GM23338 (cell line): ENCODE measurements around the gene VPS25. TPM values are rescaled to one million over a fixed set of nuclear protein-coding genes. Genes with fewer than 3 reads are reported as not detected.

Source experiments
- CREB1 ChIP-seq: fragments of 250-450 bp; sonication (Bioruptor Pico); IDR thresholded peaks from 2 replicates; pipeline ENCODE4 v1.5.0; 2020; ENCODE audit warnings: low read depth, mild to moderate bottlenecking, moderate library complexity
- EZH2 ChIP-seq: fragments of 200-600 bp; sonication (generic); IDR thresholded peaks from one replicate; pipeline ENCODE4 v1.8.0; 2017; ENCODE audit warnings: antibody characterized with exemption, mild to moderate bottlenecking, low read depth; ENCODE audit not compliant: unreplicated experiment
- EZH2phosphoT487 ChIP-seq: fragments of 200-600 bp; sonication (generic); IDR thresholded peaks from one replicate; pipeline ENCODE4 v1.8.1; 2018; ENCODE audit warnings: antibody characterized with exemption; ENCODE audit not compliant: unreplicated experiment
- POLR2AphosphoS5 ChIP-seq: IDR thresholded peaks from 2 replicates; pipeline ENCODE4 v1.6.1; 2016; ENCODE audit warnings: antibody characterized with exemption, low read depth
- REST ChIP-seq: IDR thresholded peaks from one replicate; pipeline ENCODE4 v1.6.1; 2018; ENCODE audit warnings: antibody characterized with exemption; ENCODE audit not compliant: unreplicated experiment
- STAT1 ChIP-seq: IDR thresholded peaks from one replicate; pipeline ENCODE4 v1.6.1; 2016; ENCODE audit warnings: antibody characterized with exemption; ENCODE audit not compliant: unreplicated experiment
- ZNF462 ChIP-seq: fragments of 250-450 bp; sonication (Bioruptor Pico); IDR thresholded peaks from 2 replicates; pipeline ENCODE4 v1.5.0; 2020; ENCODE audit warnings: mild to moderate bottlenecking, moderate library complexity
- polyA plus RNA-seq: library from polyadenylated mRNA; unstranded; fragments of >200 nt; fragmentation: Nextera tagmentation; extraction: Ambion mirVana; gene quantifications from 2 replicates; pipeline ENCODE4 v1.2.1, GENCODE V29; 2016
- total RNA-seq: library from RNA; depleted of rRNA; stranded (reverse); fragments of >200 nt; shearing (Covaris generic); gene quantifications from 2 replicates; pipeline ENCODE4 v1.2.3, GENCODE V29; 2014

Gene VPS25
- total and polyA plus RNA-seq, 2 experiments from 2014 or later = 105 to 110 TPM

GRCh38 chr17:42821176-42821575, 47.9 kb downstream of the VPS25 start (continued):
- TF ChIP-seq ZNF462 (CRISPR knock-in tag) (no peak), CREB1 (CRISPR knock-in tag) (no peak), POLR2AphosphoS5 (no peak), STAT1 (no peak), EZH2 (no peak), REST (no peak), EZH2phosphoT487 (no peak)
